Dendritic cell treated with granulocyte-macrophage colony-stimulating factor and Interleukin-4, amounts not matched to agents 40 ng/mL and 50 ng/mL, for 4 days (primary cell): ENCODE measurements around the gene CPNE1.

ENCODE experiments used
- H3K27ac Mint-ChIP-seq: one replicate; pipeline ENCODE4 v1.8.0; 2022; ENCODE audit warnings: mild to moderate bottlenecking, mixed read lengths
- H3K27me3 Mint-ChIP-seq: one replicate; pipeline ENCODE4 v1.8.0; 2022; ENCODE audit warnings: mild to moderate bottlenecking, mixed read lengths
- H3K36me3 Mint-ChIP-seq: one replicate; pipeline ENCODE4 v1.8.0; 2022; ENCODE audit warnings: low read depth, mixed read lengths
- H3K4me1 Mint-ChIP-seq: one replicate; pipeline ENCODE4 v1.8.0; 2022; ENCODE audit warnings: low read depth, mixed read lengths
- H3K4me3 Mint-ChIP-seq: one replicate; pipeline ENCODE4 v1.8.0; 2022; ENCODE audit warnings: mild to moderate bottlenecking, moderate library complexity, mixed read lengths
- H3K9me3 Mint-ChIP-seq: one replicate; pipeline ENCODE4 v1.8.0; 2022; ENCODE audit warnings: mixed read lengths
- intact Hi-C: fragments of 100-400 bp; cut with micrococcal nuclease; formaldehyde crosslinking; loops from one replicate; pipeline ENCODE4 v1.15.0; 2022

The CPNE1 gene

DNA sequence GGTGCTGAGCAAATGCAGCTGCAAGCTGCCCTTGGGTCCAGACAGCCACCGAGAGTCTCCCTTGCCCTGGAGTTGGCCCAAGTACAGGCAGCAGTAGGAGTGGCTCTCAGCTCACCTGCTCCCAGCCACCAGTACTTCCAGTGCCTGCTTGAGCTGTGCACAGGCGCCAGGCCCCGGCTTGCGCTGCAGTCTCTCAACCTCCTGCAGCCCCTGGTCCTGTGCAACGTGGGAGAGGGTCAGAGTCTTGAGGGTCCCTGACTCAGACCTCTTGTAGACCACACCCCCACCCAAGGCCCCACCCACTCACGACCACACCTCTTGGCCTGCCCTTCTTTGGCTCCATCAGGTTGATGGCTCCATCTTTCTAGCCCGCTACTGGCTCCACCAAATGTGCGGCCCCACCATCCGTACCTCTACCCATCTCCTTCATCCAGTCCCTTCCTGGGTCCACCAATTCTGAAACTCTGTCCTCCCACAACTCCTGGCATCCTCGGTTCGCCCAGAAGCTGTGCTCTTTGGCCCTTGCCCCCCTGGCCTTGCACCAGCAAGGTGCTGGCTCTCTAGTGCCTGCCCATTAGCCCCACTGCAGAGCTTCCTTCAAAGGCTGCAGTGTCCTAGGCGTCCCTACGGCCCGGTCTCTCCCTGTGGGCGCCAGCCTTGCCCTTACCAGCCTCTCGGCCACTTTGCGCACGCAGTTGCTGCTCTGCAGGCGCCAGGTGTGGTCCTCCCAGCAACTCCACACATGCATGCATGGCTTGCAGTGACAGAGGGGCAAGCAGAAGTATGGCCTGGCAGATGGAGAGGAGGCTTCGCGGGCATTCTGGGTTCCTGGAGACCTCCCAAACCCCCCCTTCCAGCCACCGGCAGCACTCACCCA, 65.6 kb downstream of the CPNE1 start:
- intact Hi-C loops, result no loop called here
- Mint-ChIP-seq H3K27ac (no peak overlapping the region), H3K36me3 (no peaks in the 10 kb centered on the region), H3K4me1 (peaks cover 16% of the 10 kb centered on the region), H3K9me3 (no peaks in the 10 kb centered on the region), H3K27me3 (peaks cover 68% of the 10 kb centered on the region), H3K4me3 (no peak overlapping the region)

DNA sequence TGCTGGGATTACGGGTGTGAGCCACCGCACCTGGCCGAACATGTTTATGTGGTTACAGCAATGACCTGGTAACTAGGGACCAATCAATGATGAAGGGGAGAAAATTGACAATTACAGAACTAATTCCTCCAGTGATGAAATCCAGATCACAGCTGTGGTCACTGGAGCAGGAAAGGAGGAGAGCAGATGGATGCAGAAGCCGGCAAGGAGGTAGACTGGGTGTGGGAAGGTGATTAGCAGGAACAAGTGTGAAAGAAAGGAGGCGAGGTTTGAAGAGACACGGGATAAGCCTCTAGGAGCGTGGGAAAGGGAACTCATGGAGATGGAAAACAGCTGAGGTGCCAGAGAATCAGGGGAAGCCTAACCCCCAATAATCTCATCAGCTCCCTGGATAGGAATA, 66.2 kb downstream of the CPNE1 start:
- intact Hi-C loops, result no loop called here
- H3K9me3 Mint-ChIP-seq, result no peaks in the 10 kb centered on the region
- no peak overlapping the region for H3K4me3 Mint-ChIP-seq
- H3K27me3 Mint-ChIP-seq, result peaks cover 66% of the 10 kb centered on the region
- H3K36me3 Mint-ChIP-seq, result no peaks in the 10 kb centered on the region
- no peak overlapping the region for H3K27ac Mint-ChIP-seq
- H3K4me1 Mint-ChIP-seq, result peaks cover 16% of the 10 kb centered on the region

DNA sequence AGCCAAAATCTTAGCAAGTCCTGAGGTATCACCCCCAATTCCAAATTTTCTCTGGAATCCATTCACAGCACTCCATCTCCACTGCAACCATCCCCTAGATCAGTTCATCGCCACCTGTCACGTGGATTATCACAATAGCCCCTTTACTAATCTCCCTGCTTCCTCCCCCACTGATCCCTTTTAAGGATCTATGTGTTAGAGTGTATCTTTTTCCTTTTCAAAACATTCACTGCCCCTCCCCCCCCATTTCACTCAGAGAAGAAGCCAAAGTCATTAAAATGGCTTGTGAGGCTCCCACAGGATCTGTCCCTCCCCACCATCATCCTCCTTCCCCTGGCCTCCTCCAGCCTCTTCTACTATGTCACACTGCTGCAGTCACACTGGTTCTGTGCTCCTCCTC, 67.5 kb downstream of the CPNE1 start:
- no peak overlapping the region for H3K27ac Mint-ChIP-seq
- peaks cover 15% of the 10 kb centered on the region for H3K4me1 Mint-ChIP-seq
- no peaks in the 10 kb centered on the region for H3K9me3 Mint-ChIP-seq
- H3K4me3 Mint-ChIP-seq, result no peak overlapping the region
- no peaks in the 10 kb centered on the region for H3K36me3 Mint-ChIP-seq
- intact Hi-C loops, result no loop called here
- H3K27me3 Mint-ChIP-seq, result peaks cover 54% of the 10 kb centered on the region

DNA sequence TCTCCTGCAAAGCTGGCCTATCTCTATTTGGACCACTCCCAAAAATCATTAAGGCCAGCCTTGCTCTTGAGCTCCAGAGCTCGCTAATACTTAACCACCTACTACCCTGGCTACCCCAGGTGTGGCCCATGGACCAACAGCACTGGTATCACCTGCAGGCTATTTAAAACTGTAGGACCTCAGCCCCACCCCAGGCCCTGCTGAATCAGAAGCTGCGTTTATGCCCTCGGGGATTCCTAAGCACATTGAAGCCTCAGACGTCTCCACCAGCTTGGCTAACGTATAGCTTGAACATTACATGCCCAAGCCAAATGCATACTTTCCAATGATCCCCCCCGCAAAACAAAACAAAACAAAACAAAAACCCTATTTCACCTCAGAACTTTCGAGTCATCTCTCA, 68.8 kb downstream of the CPNE1 start:
- Mint-ChIP-seq H3K4me1 (peaks cover 4% of the 10 kb centered on the region), H3K4me3 (no peak overlapping the region), H3K27ac (no peak overlapping the region), H3K9me3 (no peaks in the 10 kb centered on the region), H3K27me3 (peaks cover 41% of the 10 kb centered on the region), H3K36me3 (no peaks in the 10 kb centered on the region)
- intact Hi-C loops, result no loop called here

- Mint-ChIP-seq H3K9me3 (no peaks in the 10 kb centered on the region), H3K36me3 (no peaks in the 10 kb centered on the region), H3K27ac (no peak overlapping the region), H3K27me3 (peaks cover 37% of the 10 kb centered on the region), H3K4me3 (no peak overlapping the region), H3K4me1 (no peaks in the 10 kb centered on the region)
- intact Hi-C loops, result no loop called here
Measured at GRCh38 chr20:35595456-35595855, 69.2 kb downstream of the CPNE1 start.

GRCh38 chr20:35592339-35592974, 72.2 kb downstream of the CPNE1 start:
- Mint-ChIP-seq H3K9me3 (no peaks in the 10 kb centered on the region), H3K4me1 (peaks cover 1% of the 10 kb centered on the region), H3K4me3 (no peak overlapping the region), H3K36me3 (no peaks in the 10 kb centered on the region), H3K27me3 (peaks cover 11% of the 10 kb centered on the region), H3K27ac (no peak overlapping the region)
- intact Hi-C loops, result no loop called here

DNA sequence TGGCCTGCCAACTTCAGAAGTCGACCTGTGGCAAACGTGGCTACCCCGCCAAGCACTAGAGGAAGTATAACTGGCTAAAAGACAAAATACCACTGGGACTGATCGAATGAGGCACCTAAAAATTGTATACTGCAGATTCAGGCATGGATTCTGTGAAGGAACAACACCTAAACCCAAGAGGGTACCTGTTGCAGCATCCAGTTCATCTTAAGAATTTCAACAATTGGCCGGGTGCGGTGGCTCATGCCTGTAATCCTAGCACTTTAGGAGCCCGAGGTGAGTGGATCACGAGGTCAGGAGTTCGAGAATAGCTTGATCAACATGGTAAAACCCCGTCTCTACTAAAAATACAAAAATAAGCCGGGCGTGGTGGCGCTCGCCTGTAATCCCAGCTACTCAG, 76.3 kb downstream of the CPNE1 start:
- no peak overlapping the region for H3K27ac Mint-ChIP-seq
- no peak overlapping the region for H3K4me3 Mint-ChIP-seq
- H3K4me1 Mint-ChIP-seq, result peaks cover 17% of the 10 kb centered on the region
- intact Hi-C loops, result no loop called here
- no peaks in the 10 kb centered on the region for H3K9me3 Mint-ChIP-seq
- H3K27me3 Mint-ChIP-seq, result no peaks in the 10 kb centered on the region
- no peaks in the 10 kb centered on the region for H3K36me3 Mint-ChIP-seq

DNA sequence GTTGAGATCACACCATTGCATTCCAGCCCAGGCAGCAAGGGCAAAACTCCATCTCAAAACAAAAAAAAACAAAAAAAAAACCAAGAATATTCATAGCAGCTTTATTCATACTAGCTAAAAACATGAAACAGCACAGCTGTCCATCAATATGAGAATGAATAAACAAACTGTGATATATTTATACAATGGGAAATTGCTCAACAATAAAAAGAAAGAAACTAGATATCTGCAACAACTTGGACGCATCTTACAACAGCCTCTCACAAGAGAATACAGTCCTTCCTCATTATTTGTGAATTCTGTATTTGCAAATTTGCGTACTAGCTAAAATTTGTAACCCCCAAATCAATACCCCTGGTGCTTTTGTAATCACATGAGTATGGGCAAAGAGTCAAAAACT, 77.3 kb downstream of the CPNE1 start:
- Mint-ChIP-seq H3K4me1 (peaks cover 17% of the 10 kb centered on the region), H3K27ac (no peak overlapping the region)

GRCh38 chr20:35586751-35587425, 77.8 kb downstream of the CPNE1 start:
- Mint-ChIP-seq H3K27me3 (no peaks in the 10 kb centered on the region), H3K27ac (no peak overlapping the region), H3K9me3 (no peaks in the 10 kb centered on the region), H3K36me3 (no peaks in the 10 kb centered on the region), H3K4me1 (peaks cover 17% of the 10 kb centered on the region), H3K4me3 (no peak overlapping the region)
- intact Hi-C loops, result no loop called here

More for the DNA sequence above, 77.3 kb downstream of the CPNE1 start:
- Mint-ChIP-seq H3K9me3 (no peaks in the 10 kb centered on the region), H3K4me3 (no peak overlapping the region), H3K36me3 (no peaks in the 10 kb centered on the region), H3K27me3 (no peaks in the 10 kb centered on the region)
- intact Hi-C loops, result no loop called here

- H3K4me3 Mint-ChIP-seq, result no peak overlapping the region
- H3K9me3 Mint-ChIP-seq, result no peaks in the 10 kb centered on the region
- no peaks in the 10 kb centered on the region for H3K27me3 Mint-ChIP-seq
- H3K36me3 Mint-ChIP-seq, result no peaks in the 10 kb centered on the region
- intact Hi-C loops, result no loop called here
- H3K27ac Mint-ChIP-seq, result no peak overlapping the region
- H3K4me1 Mint-ChIP-seq, result peaks cover 17% of the 10 kb centered on the region
Measured at GRCh38 chr20:35583636-35584560, 80.8 kb downstream of the CPNE1 start.

GRCh38 chr20:35582741-35583404, 81.8 kb downstream of the CPNE1 start:
- H3K27me3 Mint-ChIP-seq, result no peaks in the 10 kb centered on the region
- no peaks in the 10 kb centered on the region for H3K9me3 Mint-ChIP-seq
- H3K4me3 Mint-ChIP-seq, result no peak overlapping the region
- intact Hi-C loops, result no loop called here
- H3K27ac Mint-ChIP-seq, result no peak overlapping the region
- H3K4me1 Mint-ChIP-seq, result peaks cover 17% of the 10 kb centered on the region
- H3K36me3 Mint-ChIP-seq, result no peaks in the 10 kb centered on the region

DNA sequence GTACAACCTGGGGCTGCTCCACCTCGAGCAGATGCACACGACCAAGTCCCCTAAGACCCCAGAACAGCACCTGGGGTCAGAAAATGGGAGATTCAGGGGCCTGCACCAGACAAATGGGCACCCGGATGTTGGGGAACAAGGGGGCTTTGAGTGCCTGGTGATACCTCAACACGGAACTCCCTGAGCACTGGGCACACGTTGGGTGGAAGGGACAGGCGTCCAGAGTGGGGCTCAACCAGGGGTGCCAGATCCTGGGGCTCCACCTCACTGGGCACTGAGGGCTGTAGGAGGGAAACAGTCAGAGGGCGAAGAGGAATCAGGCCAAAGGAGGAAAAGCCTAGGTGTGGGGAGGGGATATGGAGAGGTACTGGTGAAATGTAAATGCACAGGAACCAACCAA, 82.6 kb downstream of the CPNE1 start:
- intact Hi-C loops, result no loop called here
- H3K4me1 Mint-ChIP-seq, result peaks cover 13% of the 10 kb centered on the region
- H3K27me3 Mint-ChIP-seq, result no peaks in the 10 kb centered on the region
- H3K36me3 Mint-ChIP-seq, result no peaks in the 10 kb centered on the region
- no peak overlapping the region for H3K4me3 Mint-ChIP-seq
- no peaks in the 10 kb centered on the region for H3K9me3 Mint-ChIP-seq
- H3K27ac Mint-ChIP-seq, result no peak overlapping the region

DNA sequence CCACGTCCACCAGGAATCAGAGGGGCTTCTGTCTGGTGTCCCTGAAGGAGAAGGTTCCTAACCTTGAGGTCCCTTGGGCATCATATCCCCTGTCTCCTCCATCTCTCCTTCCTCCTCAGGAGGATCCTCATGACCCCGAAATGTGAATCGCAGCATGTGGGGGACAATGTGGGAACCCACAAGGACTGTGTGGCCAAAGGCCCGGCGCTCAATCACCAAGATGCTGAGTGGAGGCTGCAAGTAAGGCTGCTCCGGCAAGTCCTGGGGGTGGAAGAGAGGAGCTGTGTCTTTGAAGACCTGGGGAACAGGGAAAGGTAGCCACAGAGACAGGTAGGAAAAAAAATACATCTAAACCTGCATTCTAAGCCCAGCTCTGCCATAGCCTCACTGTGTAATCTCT, 85.5 kb downstream of the CPNE1 start:
- no peaks in the 10 kb centered on the region for H3K9me3 Mint-ChIP-seq

More for the DNA sequence above, 85.5 kb downstream of the CPNE1 start:
- Mint-ChIP-seq H3K27ac (no peak overlapping the region), H3K4me1 (no peaks in the 10 kb centered on the region), H3K27me3 (peaks cover 3% of the 10 kb centered on the region), H3K36me3 (no peaks in the 10 kb centered on the region), H3K4me3 (no peak overlapping the region)
- intact Hi-C loops, result no loop called here
